WTC11 (cell line): ENCODE data around the gene LYG1. TPM values are rescaled to one million over a fixed set of nuclear protein-coding genes. Genes with fewer than 3 reads are reported as not detected.

ENCODE experiments used
- ATAC-seq: fragments of 200-7000 bp; cut with Tn5 transposase; 2 replicates; pipeline ENCODE4 v1.10.0; 2021; ENCODE audit warnings: mild to moderate bottlenecking, moderate library complexity
- CTCF ChIA-PET: fragments of 300-600 bp; sonication (Branson Sonifier 250); formaldehyde crosslinking; loops from one replicate; lab custom pipeline; 2021; ENCODE audit warnings: antibody characterized with exemption; lab: Charles Lee
- POLR2A ChIA-PET: fragments of 350-600 bp; sonication (Branson Sonifier 250); formaldehyde crosslinking; loops from one replicate; lab custom pipeline; 2021; ENCODE audit warnings: antibody characterized with exemption; lab: Charles Lee
- DNase-seq: peaks from one replicate; pipeline ENCODE4 v3.0.0; 2021; ENCODE audit warnings: low spot score
- H3K27ac Mint-ChIP-seq: 2 replicates; pipeline ENCODE4 v1.8.0; 2021; ENCODE audit warnings: mixed read lengths
- H3K27me3 Mint-ChIP-seq: 2 replicates; pipeline ENCODE4 v1.8.0; 2021; ENCODE audit warnings: low read depth, mild to moderate bottlenecking, moderate library complexity, mixed read lengths
- H3K36me3 Mint-ChIP-seq: 2 replicates; pipeline ENCODE4 v1.8.0; 2021; ENCODE audit warnings: mixed read lengths
- H3K4me1 Mint-ChIP-seq: 2 replicates; pipeline ENCODE4 v1.8.0; 2022; ENCODE audit warnings: mixed read lengths
- H3K4me3 Mint-ChIP-seq: 2 replicates; pipeline ENCODE4 v1.8.0; 2021; ENCODE audit warnings: mild to moderate bottlenecking, moderate library complexity, mixed read lengths
- H3K9me3 Mint-ChIP-seq: 2 replicates; pipeline ENCODE4 v1.8.0; 2021; ENCODE audit warnings: mixed read lengths
- AFF4 ChIP-seq: sonication (generic); formaldehyde crosslinking; IDR thresholded peaks from 2 replicates; pipeline ENCODE4 v1.8.1; 2023; ENCODE audit warnings: mild to moderate bottlenecking, missing genetic modification reagents, borderline replicate concordance
- ARID4B ChIP-seq: sonication (generic); formaldehyde crosslinking; IDR thresholded peaks from 2 replicates; pipeline ENCODE4 v1.8.0; 2023; ENCODE audit warnings: missing genetic modification reagents, mild to moderate bottlenecking, borderline replicate concordance
- ATF1 ChIP-seq: sonication (generic); formaldehyde crosslinking; IDR thresholded peaks from 2 replicates; pipeline ENCODE4 v1.8.1; 2023; ENCODE audit warnings: mild to moderate bottlenecking, moderate library complexity, missing genetic modification reagents
- ATF2 ChIP-seq: sonication (generic); formaldehyde crosslinking; IDR thresholded peaks from 2 replicates; pipeline ENCODE4 v1.8.1; 2022; ENCODE audit warnings: low read depth, missing genetic modification reagents, borderline replicate concordance
- ESRRA ChIP-seq: sonication (generic); formaldehyde crosslinking; IDR thresholded peaks from 2 replicates; pipeline ENCODE4 v1.8.1; 2022; ENCODE audit warnings: mild to moderate bottlenecking, missing genetic modification reagents, borderline replicate concordance
- ETV6 ChIP-seq: sonication (generic); formaldehyde crosslinking; IDR thresholded peaks from 2 replicates; pipeline ENCODE4 v1.8.1; 2022; ENCODE audit warnings: mild to moderate bottlenecking, missing genetic modification reagents
- GABPB1 ChIP-seq: sonication (generic); formaldehyde crosslinking; IDR thresholded peaks from 2 replicates; pipeline ENCODE4 v1.8.1; 2023; ENCODE audit warnings: mild to moderate bottlenecking, missing genetic modification reagents
- HMGA2 ChIP-seq: fragments of 250-450 bp; sonication (Bioruptor Pico); IDR thresholded peaks from 2 replicates; pipeline ENCODE4 v1.4.0; 2021; ENCODE audit warnings: mild to moderate bottlenecking, moderate library complexity
- HMGXB4 ChIP-seq: sonication (generic); formaldehyde crosslinking; IDR thresholded peaks from 2 replicates; pipeline ENCODE4 v1.8.1; 2023; ENCODE audit warnings: mild to moderate bottlenecking, moderate library complexity, missing genetic modification reagents
- NFE2L1 ChIP-seq: sonication (generic); formaldehyde crosslinking; IDR thresholded peaks from 2 replicates; pipeline ENCODE4 v1.8.1; 2023; ENCODE audit warnings: missing genetic modification reagents
- NR2C2 ChIP-seq: sonication (generic); formaldehyde crosslinking; IDR thresholded peaks from 2 replicates; pipeline ENCODE4 v1.8.0; 2022; ENCODE audit warnings: mild to moderate bottlenecking, missing genetic modification reagents
- NR3C1 ChIP-seq: sonication (generic); formaldehyde crosslinking; conservative IDR thresholded peaks from 2 replicates; pipeline ENCODE4 v1.8.1; 2023; ENCODE audit warnings: low read depth, mild to moderate bottlenecking, missing genetic modification reagents
- PREB ChIP-seq: sonication (generic); formaldehyde crosslinking; IDR thresholded peaks from 2 replicates; pipeline ENCODE4 v1.8.1; 2022; ENCODE audit warnings: mild to moderate bottlenecking, missing genetic modification reagents, moderate library complexity, borderline replicate concordance
- SMAD4 ChIP-seq: sonication (generic); formaldehyde crosslinking; IDR thresholded peaks from 2 replicates; pipeline ENCODE4 v1.8.0; 2022; ENCODE audit warnings: mild to moderate bottlenecking, missing genetic modification reagents
- TCF7 ChIP-seq: sonication (generic); formaldehyde crosslinking; IDR thresholded peaks from 2 replicates; pipeline ENCODE4 v1.8.0; 2022; ENCODE audit warnings: mild to moderate bottlenecking, low read depth, missing genetic modification reagents, moderate library complexity
- ZMAT4 ChIP-seq: fragments of 250-450 bp; sonication (Bioruptor Pico); IDR thresholded peaks from 2 replicates; pipeline ENCODE4 v1.9.0; 2021; ENCODE audit warnings: mild to moderate bottlenecking
- ZNF121 ChIP-seq: sonication (generic); formaldehyde crosslinking; IDR thresholded peaks from 2 replicates; pipeline ENCODE4 v1.8.0; 2023; ENCODE audit warnings: missing genetic modification reagents
- ZNF416 ChIP-seq: fragments of 250-450 bp; sonication (Bioruptor Pico); IDR thresholded peaks from 2 replicates; pipeline ENCODE4 v1.9.0; 2021; ENCODE audit warnings: mild to moderate bottlenecking, inconsistent platforms
- total RNA-seq: library from RNA; stranded (reverse); gene quantifications from 3 replicates; pipeline ENCODE4 v1.2.3, GENCODE V29; 2021
- TF ChIP-seq, protein P1 (sequence below): sonication (generic); formaldehyde crosslinking; IDR thresholded peaks from 2 replicates; pipeline ENCODE4 v1.8.0; 2022; ENCODE audit warnings: mild to moderate bottlenecking, missing genetic modification reagents
- TF ChIP-seq, protein P2 (sequence below): fragments of 250-450 bp; sonication (Bioruptor Pico); conservative IDR thresholded peaks from 2 replicates; pipeline ENCODE4 v1.9.0; 2021; ENCODE audit warnings: mild to moderate bottlenecking

LYG1 gene
- total RNA-seq, 1 experiment from 2014 or later, result 0.35 TPM

- Mint-ChIP-seq H3K4me3 (no peak overlapping the region), H3K4me1 (peaks cover 11% of the 10 kb centered on the region), H3K27me3 (no peaks in the 10 kb centered on the region)
- CTCF ChIA-PET, result no interaction called here
- no peak for DNase-seq
- TF ChIP-seq NR3C1 (CRISPR knock-in tag) (no peak), SMAD4 (CRISPR knock-in tag) (no peak), ESRRA (CRISPR knock-in tag) (no peak), GABPB1 (CRISPR knock-in tag) (no peak), NFE2L1 (CRISPR knock-in tag) (no peak), TCF7 (no peak), ZNF416 (CRISPR knock-in tag) (no peak), HMGXB4 (CRISPR knock-in tag) (no peak), AFF4 (no peak), PREB (no peak), ETV6 (CRISPR knock-in tag) (no peak), ATF1 (CRISPR knock-in tag) (no peak), ARID4B (CRISPR knock-in tag) (no peak), HMGA2 (CRISPR knock-in tag) (no peak), ZMAT4 (CRISPR knock-in tag) (no peak), ATF2 (no peak), NR2C2 (CRISPR knock-in tag) (no peak), ZNF121 (CRISPR knock-in tag) (no peak)
- TF ChIP-seq, protein P1, sequence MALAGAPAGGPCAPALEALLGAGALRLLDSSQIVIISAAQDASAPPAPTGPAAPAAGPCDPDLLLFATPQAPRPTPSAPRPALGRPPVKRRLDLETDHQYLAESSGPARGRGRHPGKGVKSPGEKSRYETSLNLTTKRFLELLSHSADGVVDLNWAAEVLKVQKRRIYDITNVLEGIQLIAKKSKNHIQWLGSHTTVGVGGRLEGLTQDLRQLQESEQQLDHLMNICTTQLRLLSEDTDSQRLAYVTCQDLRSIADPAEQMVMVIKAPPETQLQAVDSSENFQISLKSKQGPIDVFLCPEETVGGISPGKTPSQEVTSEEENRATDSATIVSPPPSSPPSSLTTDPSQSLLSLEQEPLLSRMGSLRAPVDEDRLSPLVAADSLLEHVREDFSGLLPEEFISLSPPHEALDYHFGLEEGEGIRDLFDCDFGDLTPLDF (CRISPR knock-in tag), result no peak
- TF ChIP-seq, protein P2, sequence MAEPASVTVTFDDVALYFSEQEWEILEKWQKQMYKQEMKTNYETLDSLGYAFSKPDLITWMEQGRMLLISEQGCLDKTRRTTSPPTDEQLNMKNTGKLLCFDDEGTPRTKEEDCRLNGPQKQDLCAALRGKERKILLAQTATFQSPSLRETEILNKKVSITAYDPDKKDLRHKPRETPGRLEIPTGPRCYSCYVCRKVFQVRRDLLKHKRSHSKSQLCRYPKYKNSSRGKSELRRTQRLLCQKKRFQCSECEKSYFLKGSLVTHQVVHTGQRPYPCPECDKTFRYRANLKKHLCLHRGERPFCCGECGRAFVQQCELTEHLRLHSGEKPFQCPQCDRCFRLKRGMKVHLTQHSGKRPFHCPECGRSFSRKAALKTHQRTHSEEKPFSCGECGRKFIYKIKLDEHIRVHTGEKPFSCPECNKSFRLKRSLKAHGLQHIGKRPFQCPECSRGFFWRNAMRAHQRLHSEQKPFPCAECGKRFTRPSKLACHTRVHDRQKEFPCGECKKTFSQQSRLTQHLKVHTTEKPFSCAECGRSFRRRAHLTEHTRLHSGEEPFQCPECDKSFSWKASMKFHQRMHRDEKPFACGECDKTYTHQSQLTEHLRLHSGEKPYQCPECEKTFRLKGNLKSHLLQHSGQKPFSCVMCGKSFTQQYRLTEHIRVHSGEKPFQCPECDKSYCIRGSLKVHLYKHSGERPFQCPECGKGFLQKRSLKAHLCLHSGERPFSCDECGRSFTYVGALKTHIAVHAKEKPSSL (CRISPR knock-in tag), result no peak
- TF ChIP-seq, all 79 proteins: peak for 0
- Mint-ChIP-seq H3K27ac (no peak overlapping the region), H3K9me3 (peaks cover 8% of the 10 kb centered on the region), H3K36me3 (peaks cover 4% of the 10 kb centered on the region)
- ATAC-seq, result no peak
- POLR2A ChIA-PET, result no interaction called here
Measured at GRCh38 chr2:99285526-99285925, 15.5 kb downstream of the LYG1 start.
